NCI-H446 (cell line): Measurements from ENCODE around the gene INPP4A.

ENCODE experiments used
- DNase-seq, 2 experiments: peaks; one replicate each; lab custom pipeline; 2025; lab: John Stamatoyannopoulos, UW

INPP4A gene

GRCh38 chr2:98494699-98495098, 50.0 kb downstream of the INPP4A start:
- no peak for DNase-seq

GRCh38 chr2:98496750-98497493, 52.3 kb downstream of the INPP4A start:
- no peak for DNase-seq

DNA sequence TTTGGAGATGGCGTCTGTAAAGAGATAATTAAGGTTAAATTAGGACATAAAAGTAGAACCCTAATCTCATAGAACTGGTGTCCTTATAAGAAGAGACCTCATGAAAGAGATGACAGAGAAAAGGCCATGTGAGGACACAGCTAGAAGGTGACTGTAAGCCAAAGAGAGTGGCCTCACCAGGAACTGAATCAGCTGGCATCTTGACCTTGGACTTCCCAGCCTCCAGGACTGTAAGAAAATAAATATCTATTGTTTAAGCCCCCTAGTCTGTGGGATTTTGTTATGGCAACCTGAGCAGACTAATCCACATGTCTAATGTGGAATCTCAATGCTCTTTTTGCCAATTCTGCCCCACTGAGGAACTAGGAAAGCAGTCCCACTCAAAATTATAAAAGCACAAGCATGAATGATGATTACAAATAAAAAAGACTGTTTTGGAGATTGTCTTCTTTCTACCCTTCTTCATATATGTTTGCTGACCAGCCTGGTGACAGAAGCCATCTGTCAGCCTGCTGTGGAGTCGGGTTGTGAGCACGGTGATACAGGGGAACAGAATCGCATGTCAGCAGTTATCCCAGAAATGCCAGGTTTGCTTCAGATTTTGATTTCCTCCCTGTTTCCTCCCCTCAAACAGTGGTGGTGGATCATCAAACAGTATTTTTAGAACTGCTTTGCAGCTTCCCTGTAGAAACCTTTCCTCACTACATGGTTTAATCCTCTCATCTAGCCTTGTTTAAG, 54.2 kb downstream of the INPP4A start:
- no peak for DNase-seq

DNA sequence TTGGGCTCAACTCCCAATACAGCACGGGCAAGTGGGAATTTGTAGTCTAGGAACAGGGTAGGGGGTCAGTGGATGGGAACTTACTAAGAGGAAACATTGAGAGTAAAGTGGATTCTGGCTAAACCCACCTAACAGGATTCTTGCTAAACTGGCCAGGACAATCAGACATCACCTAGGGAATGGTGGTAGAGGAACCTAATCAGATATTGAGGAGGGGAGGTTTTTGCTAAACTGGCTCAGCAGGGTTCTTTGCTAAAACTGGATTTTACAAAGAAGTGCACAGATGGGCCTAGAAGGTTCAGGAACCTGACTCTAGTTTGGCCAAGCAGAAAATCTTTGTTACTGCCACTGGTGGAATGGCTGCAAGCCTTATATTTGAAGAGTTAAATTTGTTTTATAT, 55.9 kb downstream of the INPP4A start:
- DNase-seq: no peak

GRCh38 chr2:98501223-98501622, 56.6 kb downstream of the INPP4A start:
- DNase-seq: no peak

DNA sequence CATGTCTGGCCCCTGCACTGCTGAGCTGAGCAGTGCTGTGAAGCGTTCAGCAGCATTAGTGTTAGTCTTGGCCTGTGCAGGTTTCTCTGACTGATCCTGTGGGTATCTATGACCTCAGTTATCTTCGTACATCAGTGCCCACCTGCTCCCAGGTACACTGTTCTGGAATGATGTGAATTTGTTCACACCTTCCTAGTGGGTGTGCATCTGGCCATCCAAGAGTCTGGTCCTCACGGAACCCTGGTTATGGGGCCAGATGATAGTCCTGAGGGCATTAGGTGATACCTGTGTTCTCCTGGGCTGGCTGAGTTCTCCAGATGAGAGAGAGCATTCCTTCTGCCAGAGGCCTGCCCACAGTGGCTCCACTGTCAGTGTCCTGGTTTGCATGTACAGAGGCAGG, 57.2 kb downstream of the INPP4A start:
- DNase-seq: no peak

GRCh38 chr2:98502556-98503335, 58.1 kb downstream of the INPP4A start:
- no peak for DNase-seq

GRCh38 chr2:98503481-98504105, 58.9 kb downstream of the INPP4A start:
- DNase-seq: no peak

DNA sequence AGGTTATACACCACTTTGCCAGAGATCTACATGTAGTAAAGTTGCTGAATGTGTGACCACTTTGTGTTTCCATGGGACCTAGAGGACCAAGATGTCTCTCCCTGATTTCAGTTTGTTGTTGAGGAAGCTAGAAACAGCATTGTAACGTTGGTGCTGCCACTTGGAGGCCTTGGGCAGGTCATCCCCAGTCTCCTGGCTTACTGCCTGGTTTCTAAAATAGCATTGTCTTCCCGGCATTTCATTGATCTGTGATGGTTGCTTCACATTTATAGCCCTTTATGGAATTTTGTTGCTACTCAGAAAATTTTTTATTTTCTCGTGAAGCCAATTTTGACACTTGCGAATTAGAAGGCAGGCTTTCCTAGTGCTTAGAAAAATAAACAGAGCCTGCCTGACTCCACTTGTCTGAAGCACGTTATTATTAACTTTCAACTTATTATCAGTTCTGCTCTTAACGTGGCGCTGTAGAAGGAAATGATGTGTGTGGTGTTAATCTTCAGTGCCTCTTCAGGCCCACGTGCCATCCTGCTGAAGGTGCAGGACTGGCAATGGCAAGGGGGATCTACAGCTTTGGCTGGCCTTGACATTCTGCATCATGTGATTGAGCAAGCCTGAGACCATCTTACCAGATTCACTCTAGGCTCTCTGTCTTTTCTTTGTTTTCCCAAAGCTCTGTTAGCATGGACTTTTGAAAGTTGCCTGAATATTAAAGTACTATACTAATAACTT, 59.9 kb downstream of the INPP4A start:
- DNase-seq: no peak

- DNase-seq: no peak
These were observed 60.7 kb downstream of the INPP4A start for GRCh38 chr2:98505311-98505808.

DNA sequence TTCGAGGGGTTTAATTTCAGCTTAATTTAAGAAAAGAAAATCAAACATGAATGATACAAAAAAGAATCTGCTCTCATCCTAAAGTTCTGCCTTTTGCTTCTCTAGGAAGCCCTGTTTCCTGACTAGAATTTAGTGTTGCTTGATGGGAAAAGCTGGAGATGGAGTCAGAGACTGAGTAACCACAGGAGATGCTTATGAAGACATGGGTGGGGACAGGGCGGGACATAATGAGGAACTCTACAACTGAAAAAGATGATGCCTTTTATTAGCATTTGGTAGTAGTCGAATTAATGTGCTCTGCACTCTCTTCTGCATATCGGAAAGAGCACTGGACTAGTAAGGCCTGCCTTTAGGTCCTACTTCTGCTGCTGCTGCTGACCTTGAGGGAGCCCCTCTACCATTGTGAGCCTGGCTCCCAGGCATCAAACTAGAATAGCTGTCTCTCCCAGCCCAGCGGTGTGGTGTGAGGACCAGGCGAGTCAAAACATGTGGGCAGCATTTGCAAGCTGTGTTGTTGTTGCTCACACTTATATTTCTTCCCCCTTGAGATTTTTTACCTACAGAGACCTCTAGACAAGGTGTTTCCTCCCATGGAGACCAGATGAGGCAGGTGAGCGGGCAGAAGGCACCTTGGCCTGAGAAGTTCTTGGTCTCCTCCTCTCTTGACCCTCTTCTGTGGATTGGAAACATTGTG, 61.5 kb downstream of the INPP4A start:
- DNase-seq: no peak

DNA sequence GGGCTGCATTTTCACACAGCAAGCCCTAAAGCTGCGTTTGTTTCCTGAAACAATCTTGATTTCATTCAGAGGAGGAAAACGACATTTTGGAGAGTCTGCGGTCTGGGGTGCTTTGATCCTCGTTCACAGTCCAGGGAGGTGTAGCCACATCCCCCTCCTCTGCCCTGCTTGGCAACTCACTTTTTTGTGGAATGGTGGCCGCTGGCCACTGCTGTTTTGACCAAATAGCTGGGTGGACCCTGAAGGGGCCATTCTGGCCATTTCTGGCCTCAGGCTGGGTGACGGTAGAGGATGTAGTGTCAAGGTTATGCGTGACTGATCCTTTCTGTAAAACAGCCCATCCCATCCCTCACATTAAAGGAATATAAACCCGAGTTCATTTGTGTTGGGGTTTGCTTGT, 62.2 kb downstream of the INPP4A start:
- no peak for DNase-seq

GRCh38 chr2:98507461-98507860, 62.8 kb downstream of the INPP4A start:
- no peak for DNase-seq

- DNase-seq: no peak
These were observed 63.4 kb downstream of the INPP4A start for GRCh38 chr2:98507891-98508708.

- DNase-seq: no peak
These were observed 64.0 kb downstream of the INPP4A start for GRCh38 chr2:98508709-98509066.

DNA sequence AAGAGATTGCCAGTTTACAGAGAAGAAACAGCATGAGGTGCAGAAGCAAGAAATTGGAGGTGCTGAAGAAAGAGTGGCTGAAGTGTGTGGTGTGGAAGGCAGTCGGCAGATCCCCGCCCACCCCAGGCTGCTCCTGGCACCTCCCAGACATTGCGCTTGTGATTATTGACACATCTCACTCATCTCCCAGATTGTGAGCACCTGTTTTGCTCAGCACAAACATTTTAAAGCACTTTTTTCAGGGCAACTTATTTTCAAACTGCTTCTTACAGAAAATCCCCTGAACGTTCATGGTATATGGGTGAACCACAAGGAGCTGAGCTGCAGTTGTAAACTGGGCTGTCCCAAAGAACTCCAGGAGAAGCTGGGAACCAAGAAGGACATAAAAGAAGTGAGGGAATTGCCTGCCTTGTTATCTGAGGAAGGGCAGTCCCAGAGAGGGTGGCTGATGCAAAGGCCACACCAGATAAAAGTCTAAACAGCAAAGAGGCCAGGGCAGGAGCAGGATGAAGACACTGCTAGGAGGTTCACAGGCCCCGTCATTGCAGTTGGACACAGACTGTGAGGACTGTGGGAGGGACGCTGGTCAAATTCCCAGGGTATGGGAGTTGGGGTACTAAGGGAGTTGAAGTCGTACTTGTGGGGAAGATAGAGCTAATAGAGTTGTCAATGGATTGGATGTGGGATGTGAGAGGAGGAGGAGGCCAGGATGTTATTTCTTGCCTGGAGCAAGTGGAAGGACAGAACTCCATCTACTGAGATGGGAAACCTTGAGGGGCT, 65.1 kb downstream of the INPP4A start:
- DNase-seq: no peak

DNA sequence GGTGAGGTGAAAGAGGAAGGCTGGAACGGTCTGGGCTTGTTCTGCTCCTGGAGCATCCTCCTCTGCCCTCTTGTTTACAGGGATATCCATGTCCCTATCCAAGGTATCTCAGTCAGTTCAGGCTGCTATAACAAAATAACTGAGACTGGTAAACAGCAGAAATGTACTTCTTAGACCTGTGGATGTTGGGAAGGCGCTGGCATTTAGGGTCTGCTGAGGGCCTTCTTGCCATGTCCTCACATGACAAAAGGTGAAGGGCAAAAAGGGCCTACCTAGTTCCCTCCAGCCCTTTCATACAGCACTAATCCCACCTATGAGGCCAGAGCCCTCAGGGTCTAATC, 65.6 kb downstream of the INPP4A start:
- DNase-seq: no peak

GRCh38 chr2:98511981-98512380, 67.3 kb downstream of the INPP4A start:
- DNase-seq: no peak

DNA sequence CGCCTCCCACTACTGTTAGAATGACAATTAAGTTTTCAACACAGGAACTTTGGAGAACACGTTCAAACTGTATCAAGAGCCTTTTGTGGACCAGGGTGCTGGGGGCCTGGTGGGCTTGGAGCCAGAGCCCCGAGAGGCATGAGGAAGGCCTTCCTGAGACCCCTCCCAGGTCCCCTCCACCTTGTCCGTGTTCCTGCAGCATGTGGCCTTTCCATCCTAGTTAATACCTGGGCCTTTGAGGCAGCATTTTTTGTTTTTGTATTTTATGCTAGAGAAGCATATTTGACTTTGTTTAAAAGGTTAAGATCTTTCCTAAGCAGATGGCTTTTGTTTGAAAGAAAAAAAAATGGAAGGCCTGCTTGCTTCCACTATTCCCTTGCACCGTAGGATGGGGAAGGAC, 68.0 kb downstream of the INPP4A start:
- DNase-seq: no peak
